Heart left ventricle (tissue), 16 donors: ENCODE data around the gene GAMT. TPM values are rescaled to one million over a fixed set of nuclear protein-coding genes. Genes with fewer than 3 reads are reported as not detected.

Source experiments
- ATAC-seq, 4 donors: fragments of 200-7000 bp; cut with Tn5 transposase; one replicate each; pipeline ENCODE4 v1.9.1; 2020 to 2022; ENCODE audit warnings: moderate library complexity in 4 of 4, mild to moderate bottlenecking in 3 of 4, moderate number of reproducible peaks in 1 of 4
- DNase-seq, 5 donors: peaks; one replicate each; pipeline ENCODE4 v3.0.0-alpha.2; 2020
- H3K27ac ChIP-seq, 12 donors: fragments of 200-600 bp; sonication (generic) in 4 of 12; one replicate each; pipeline versions ENCODE4 v1.5.0 to v1.8.0; 2016 to 2022; ENCODE audit warnings: mild to moderate bottlenecking in 2 of 12
- H3K27me3 ChIP-seq, 9 donors: fragments of 200-600 bp; sonication (generic) in 2 of 9; one replicate each; pipeline versions ENCODE4 v1.5.1 to v1.8.0; 2016 to 2022; ENCODE audit warnings: mild to moderate bottlenecking in 3 of 9
- H3K36me3 ChIP-seq, 9 donors: fragments of 200-600 bp; sonication (generic) in 2 of 9; one replicate each; pipeline versions ENCODE4 v1.5.0 to v1.8.0; 2018 to 2022; ENCODE audit warnings: mild to moderate bottlenecking in 2 of 9
- H3K4me1 ChIP-seq, 12 donors: fragments of 200-600 bp; sonication (generic) in 4 of 12; one replicate each; pipeline versions ENCODE4 v1.5.0 to v1.8.0; 2016 to 2022; ENCODE audit warnings: mild to moderate bottlenecking in 3 of 12
- H3K4me3 ChIP-seq, 12 donors: fragments of 200-600 bp; sonication (generic) in 4 of 12; one replicate each; pipeline versions ENCODE4 v1.5.0 to v1.8.0; 2017 to 2022; ENCODE audit warnings: mild to moderate bottlenecking in 9 of 12, moderate library complexity in 4 of 12
- H3K9me3 ChIP-seq, 12 donors: fragments of 200-600 bp; sonication (generic) in 4 of 12; one replicate each; pipeline versions ENCODE4 v1.5.0 to v1.8.0; 2016 to 2022; ENCODE audit warnings: mild to moderate bottlenecking in 1 of 12
- CTCF ChIP-seq, 12 donors: fragments of 200-600 bp; sonication (generic) in 4 of 12; IDR thresholded peaks; one replicate each; pipeline versions ENCODE4 v1.5.0 to v1.8.0; 2018 to 2022; ENCODE audit warnings: antibody characterized with exemption in 12 of 12, mild to moderate bottlenecking in 5 of 12
- POLR2A ChIP-seq, 2 donors: fragments of 450-650 bp; IDR thresholded peaks; one replicate each; pipeline ENCODE4 v1.6.1; 2017; ENCODE audit warnings: antibody characterized with exemption in 2 of 2, mild to moderate bottlenecking in 2 of 2, moderate library complexity in 2 of 2
- WGBS, 4 donors: extraction: QIAGEN DNeasy Blood & Tissue Kit in 2 of 4; methylation state at CpG; one replicate each; pipeline versions ENCODE4 v1.1.5 to v1.1.7; 2013 to 2018; 5-methylcytosine and 5-hydroxymethylcytosine counted together
- intact Hi-C, 10 donors: fragments of 100-400 bp; cut with DNase I; formaldehyde crosslinking; loops; one replicate each; pipeline versions ENCODE4 v1.11.1 to v1.14.2; 2022
- polyA plus RNA-seq, 2 donors: library from polyadenylated mRNA; stranded (reverse); fragments of 200-250 nt; gene quantifications; one replicate each; pipeline ENCODE4 v1.2.3, GENCODE V29; 2013
- total RNA-seq, 9 donors: library from RNA; depleted of rRNA in 2 of 9; stranded (reverse); fragments of >200 nt in 2 of 9; fragmentation: NEBNext Ultra II Directional in 3 of 9; extraction: Animal tissue kit (Norgen Biotek cat#: 25700) in 3 of 9; gene quantifications; one replicate each; pipeline versions ENCODE4 v1.1.0 to v1.2.4, GENCODE V29; 2016 to 2023
- donor health status: ischemic (EF 13 %, LVEDD 7.1; RV severe dilation, severe dysfunction).
- donor health status: healthy with polysubstance abuse.
- donor health status: DM: no; HTN: yes; CAD: no.
- donor health status: DM: no; HTN: no; CAD: no.
- donor health status: ischemic (EF 25% LVEDD 6.9; RV normal size, moderate dysfunction).
- donor health status: ischemic (EF 25% LVEDD 5.7; RV mildly dilated, moderate dysfunction).
- donor health status: healthy.
- donor health status: DM: yes; HTN: yes; CAD: no.
- donor health status: ischemic (EF 35%, LVEDD 5.7; RV mildly dilated, moderate dysfunction).
- donor health status: nonischemic (EF 11% LVEDD 7.7; RV severe dilation, severe dysfunction).
- donor health status: DM: yes; HTN: yes; CAD: no.
- donor health status: PGD.
- donor health status: ischemic (EF 29% LVEDD 5.4; RV normal size, mild dysfunction).
- donor health status: nonischemic (EF 23%, LVEDD 6.1; RV moderate dilation, normal function).

Gene GAMT
- total and polyA plus RNA-seq, 11 donors: 21.9 to 180 (median 62.5) TPM

DNA sequence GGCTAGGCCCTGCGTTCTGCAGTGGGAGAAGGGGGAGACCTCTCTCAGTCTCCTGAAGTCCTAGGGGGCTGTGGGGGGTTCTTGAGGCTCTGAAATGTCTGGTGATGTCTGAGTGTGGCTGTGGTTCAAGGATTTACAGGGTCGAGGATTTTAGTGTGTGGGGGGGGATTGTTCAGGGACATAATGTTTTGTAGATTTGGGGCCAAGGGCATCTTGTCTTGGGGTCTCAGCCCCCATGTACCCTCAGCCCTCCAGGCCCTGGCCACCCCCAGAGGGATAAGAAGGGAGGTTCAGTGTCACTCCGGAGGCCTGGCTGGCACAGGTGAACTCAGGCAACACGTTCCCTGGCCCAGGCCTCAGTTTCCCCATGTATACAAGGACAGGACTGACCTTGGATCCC lies 46.2 kb upstream of the GAMT start:
- 28 to 40% (median 31%) methylated on average over 3 to 4 of the region's 4 CpGs for WGBS, 4 donors
- ATAC-seq: no peak
- intact Hi-C loops: loop anchor here in 2 of 10 donors (5.0 to 10.0 kb wide), 2 partner anchors 65 to 133 kb away; partner anchors contain the start of gene ADAMTSL5 (in 1 of the 2)
- TF ChIP-seq POLR2A (IDR thresholded peaks at IDR 0.05) (no peak), CTCF (IDR thresholded peaks at IDR 0.05) (no peak)
- peaks cover 0 to 36% (median 15%) of the 10 kb centered on the region in 12 donors for H3K4me1 ChIP-seq
- peaks cover 0 to 7% (median 4%) of the 10 kb centered on the region in 9 donors for H3K36me3 ChIP-seq
- peaks cover 49 to 73% (median 70%) of the 10 kb centered on the region in 9 donors for H3K27me3 ChIP-seq
- no peak overlapping the region for H3K27ac ChIP-seq
- no peaks in the 10 kb centered on the region for H3K9me3 ChIP-seq
- DNase-seq: no peak
- no peak overlapping the region for H3K4me3 ChIP-seq

DNA sequence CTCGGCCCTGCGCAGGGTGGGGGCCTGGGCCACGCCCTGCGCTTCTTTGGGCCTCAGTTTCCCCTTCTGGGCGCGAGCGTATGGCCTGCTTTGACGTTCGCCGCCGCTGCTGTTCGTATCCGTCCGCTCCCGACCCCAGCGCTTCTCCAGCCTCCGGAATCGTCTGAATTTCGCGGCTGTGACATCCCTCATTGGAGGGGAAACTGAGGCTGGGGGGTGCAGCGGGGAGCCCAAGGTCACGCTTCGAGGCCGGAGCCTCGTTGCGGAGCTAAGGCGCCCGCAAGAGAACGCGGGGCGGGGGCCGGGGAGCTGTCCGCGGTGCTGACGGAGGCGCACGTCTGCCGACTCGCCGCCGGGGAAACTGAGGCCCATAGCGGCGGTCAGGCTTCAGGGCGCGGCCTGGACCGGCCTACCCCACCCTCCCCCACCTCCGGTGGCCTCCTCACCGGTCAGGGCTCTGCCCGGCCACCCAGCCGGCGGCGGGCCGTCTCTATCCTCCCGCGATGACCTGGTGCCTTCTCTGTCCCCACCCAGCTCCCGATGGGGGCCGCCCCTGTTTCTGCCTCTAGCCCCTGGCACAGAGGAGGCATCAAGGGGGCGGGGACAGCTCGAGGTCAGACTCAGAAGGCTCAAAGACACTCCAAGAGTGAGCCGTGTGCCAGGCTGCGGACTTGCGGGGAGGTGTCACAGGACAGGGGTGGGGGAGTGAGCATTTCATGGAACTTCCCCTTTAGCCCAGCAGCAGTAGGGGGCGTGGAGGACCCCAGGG lies 45.6 kb upstream of the GAMT start:
- DNase-seq (peak in 3 of 5 donors; percentile 25 to 53 (median 26)), ATAC-seq (no peak)
- Histone ChIP-seq H3K9me3 (no peaks in the 10 kb centered on the region), H3K27ac (no peak overlapping the region), H3K4me1 (peaks cover 0 to 34% (median 15%) of the 10 kb centered on the region in 12 donors), H3K36me3 (peaks cover 0 to 13% (median 8%) of the 10 kb centered on the region in 9 donors), H3K27me3 (peaks cover 49 to 67% (median 64%) of the 10 kb centered on the region in 9 donors), H3K4me3 (peak overlapping the region in 4 of 12 donors; percentile 22 to 50 (median 48))
- WGBS, 4 donors: 0 to 7% (median 4%) methylated on average over 7 to 63 of the region's 63 CpGs
- intact Hi-C loops: loop anchor here in 2 of 10 donors (5.0 to 10.0 kb wide), 2 partner anchors 65 to 132 kb away; partner anchors contain the start of gene ADAMTSL5 (in 1 of the 2)
- no peak for TF ChIP-seq CTCF (IDR thresholded peaks at IDR 0.05)
- no peak for TF ChIP-seq POLR2A (IDR thresholded peaks at IDR 0.05)

DNA sequence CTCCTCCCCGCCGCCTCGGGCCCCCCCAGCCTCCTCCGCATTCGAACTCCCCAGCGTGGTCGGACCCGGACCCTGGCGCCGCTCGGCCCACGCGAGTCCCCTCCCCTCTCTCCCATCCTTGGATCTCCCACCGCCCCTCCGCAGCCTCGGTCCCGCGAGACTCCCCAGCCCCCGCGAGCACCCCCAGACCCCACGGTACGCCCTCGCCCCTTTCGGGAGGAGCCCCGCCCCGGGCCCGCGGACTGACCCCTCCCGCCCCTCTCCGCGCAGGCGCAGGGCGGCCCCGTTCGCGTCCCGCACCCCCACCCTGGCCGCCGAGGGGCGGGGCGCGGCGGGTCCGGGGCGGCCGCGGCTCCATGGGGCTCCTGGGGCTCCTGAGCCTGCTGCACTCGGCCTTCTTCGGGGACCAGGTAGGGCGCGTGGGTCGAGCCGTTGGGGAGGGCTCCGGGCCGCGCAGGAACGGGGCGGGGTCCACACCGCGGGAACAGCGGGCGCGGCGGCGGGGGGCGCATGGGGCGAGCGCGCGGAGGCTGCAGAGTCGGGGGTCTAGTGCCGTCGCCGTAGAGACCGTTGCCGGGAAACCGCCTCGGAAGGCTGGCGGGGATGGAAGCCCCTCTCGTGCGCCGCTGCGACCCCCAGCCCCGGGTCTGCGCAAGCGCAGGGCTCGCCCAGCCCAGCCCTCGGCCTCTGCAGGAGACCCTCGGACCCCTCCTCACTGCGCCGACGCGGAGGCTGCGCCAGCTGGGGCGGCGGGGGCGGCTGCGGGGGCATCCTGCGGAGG lies 44.8 kb upstream of the GAMT start:
- H3K27me3 ChIP-seq: peaks cover 43 to 59% (median 56%) of the 10 kb centered on the region in 9 donors
- H3K4me1 ChIP-seq: peaks cover 0 to 35% (median 15%) of the 10 kb centered on the region in 12 donors
- ATAC-seq (peak in 1 of 4 donors; percentile 9), DNase-seq (peak in 3 of 5 donors; percentile 22 to 65 (median 25))
- WGBS, 4 donors: 0 to 2% (median 2%) methylated on average over 25 to 99 of the region's 99 CpGs; no CpG with 5 or more reads in 1 of the 4 donors
- peaks cover 3 to 21% (median 16%) of the 10 kb centered on the region in 9 donors for H3K36me3 ChIP-seq
- H3K27ac ChIP-seq: no peak overlapping the region
- intact Hi-C loops: loop anchor here in 2 of 10 donors (5.0 to 10.0 kb wide), 2 partner anchors 66 to 131 kb away; partner anchors contain the start of gene ADAMTSL5 (in 1 of the 2)
- no peak for TF ChIP-seq POLR2A (IDR thresholded peaks at IDR 0.05)
- TF ChIP-seq CTCF (IDR thresholded peaks at IDR 0.05): no peak
- H3K4me3 ChIP-seq: peak overlapping the region in 11 of 12 donors; percentile 22 to 53 (median 41)
- no peaks in the 10 kb centered on the region for H3K9me3 ChIP-seq
